K562 (cell line): Measurements from ENCODE around the gene CNOT2.

Source experiments
- ATF3 ChIP-seq, 2 experiments: fragments of 450-650 bp in 1 of 2; sonication (generic) in 1 of 2; formaldehyde crosslinking in 1 of 2; IDR thresholded peaks in 1 of 2; conservative IDR thresholded peaks in 1 of 2; 2 replicates each; pipeline versions ENCODE4 v1.6.1 to v1.8.1; 2016 to 2023; ENCODE audit warnings: mild to moderate bottlenecking in 2 of 2, moderate library complexity in 2 of 2, inconsistent platforms in 1 of 2, missing genetic modification reagents in 1 of 2
- BACH1 ChIP-seq: fragments of 200-800 bp; sonication (Bioruptor generic); IDR thresholded peaks from 2 replicates; pipeline ENCODE4 v1.6.1; 2016; ENCODE audit warnings: missing genetic modification characterization, missing compliant biosample characterization
- CEBPB ChIP-seq: fragments of 450-650 bp; IDR thresholded peaks from 2 replicates; pipeline ENCODE4 v1.6.1; 2016; ENCODE audit warnings: missing genetic modification characterization, missing compliant biosample characterization
- CTCF ChIP-seq, 3 experiments: IDR thresholded peaks in 2 of 3; conservative IDR thresholded peaks in 1 of 3; 2 replicates each; pipeline ENCODE4 v1.5.1; 2011 to 2012; ENCODE audit warnings: low read length in 3 of 3, mild to moderate bottlenecking in 3 of 3, control low read depth in 2 of 3, improper control_type of control experiment in 1 of 3, inconsistent platforms in 1 of 3, low read depth in 1 of 3, mixed read lengths in 1 of 3, moderate library complexity in 1 of 3; ENCODE audit not compliant: insufficient read depth in 2 of 3
- E2F1 ChIP-seq: sonication (generic); formaldehyde crosslinking; IDR thresholded peaks from 2 replicates; pipeline ENCODE4 v1.8.1; 2023; ENCODE audit warnings: mild to moderate bottlenecking, missing genetic modification reagents, moderate library complexity
- E2F5 ChIP-seq: sonication (generic); formaldehyde crosslinking; IDR thresholded peaks from 2 replicates; pipeline ENCODE4 v1.8.0; 2022; ENCODE audit warnings: mild to moderate bottlenecking, missing genetic modification reagents
- HBP1 ChIP-seq: fragments of 450-650 bp; formaldehyde crosslinking; IDR thresholded peaks from 2 replicates; pipeline ENCODE4 v1.4.0; 2022; ENCODE audit warnings: missing genetic modification characterization
- HDAC2 ChIP-seq: fragments of 450-650 bp; IDR thresholded peaks from 2 replicates; pipeline ENCODE4 v1.6.1; 2016; ENCODE audit warnings: mild to moderate bottlenecking
- NCOR1 ChIP-seq: fragments of 450-650 bp; IDR thresholded peaks from 2 replicates; pipeline ENCODE4 v1.6.1; 2016; ENCODE audit warnings: mild to moderate bottlenecking, moderate library complexity
- RFX5 ChIP-seq: IDR thresholded peaks from 2 replicates; pipeline ENCODE4 v1.6.1; 2011; ENCODE audit warnings: low read depth, mild to moderate bottlenecking, improper control_type of control experiment, low read length
- SNRNP70 ChIP-seq: fragments of 200-400 bp; formaldehyde crosslinking; optimal IDR thresholded peaks from 2 replicates; pipeline ENCODE3; 2017; ENCODE audit warnings: low read depth, low read length
- THRA ChIP-seq: fragments of 450-650 bp; IDR thresholded peaks from 2 replicates; pipeline ENCODE4 v1.6.1; 2017; ENCODE audit warnings: mild to moderate bottlenecking, moderate library complexity

- TF ChIP-seq THRA: no peak
- TF ChIP-seq CTCF (IDR thresholded peaks at IDR 0.05 in 2 of 3, conservative IDR thresholded peaks at IDR 0.05 in 1 of 3; ENCODE audit: insufficient read depth in 2 of 3, low read depth in 1 of 3, low read length in 3 of 3): no peak
- TF ChIP-seq E2F5: no peak
- TF ChIP-seq ATF3 (IDR thresholded peaks at IDR 0.05): no peak
- no peak for TF ChIP-seq ATF3 (CRISPR knock-in tag; conservative IDR thresholded peaks at IDR 0.05)
- TF ChIP-seq HDAC2: no peak
- TF ChIP-seq RFX5: no peak
- no peak for TF ChIP-seq BACH1 (tag)
- no peak for TF ChIP-seq NCOR1
- no peak for TF ChIP-seq HBP1
- TF ChIP-seq CEBPB: no peak
- TF ChIP-seq SNRNP70: no peak
- TF ChIP-seq E2F1 (CRISPR knock-in tag): no peak
Measured at GRCh38 chr12:70252832-70253231, 9.6 kb downstream of the CNOT2 start.
